Measurements from ENCODE around the gene ACAP2.
"Not testable (repeated sequence)": the region's sequence is repeated elsewhere in the genome, so short reads cannot be mapped to it uniquely, and the experiment has no call there.

Gene ACAP2

GRCh38 chr3:195238586-195239118, 204.2 kb downstream of the ACAP2 start:
- H3K4me3 ChIP-seq (ENCODE audit: low read length), result no peak overlapping the region
- DNase-seq (ENCODE audit: low read depth), result no peak
- TF ChIP-seq CTCF (IDR thresholded peaks at IDR 0.05; ENCODE audit: insufficient read depth, low read depth, low read length, missing control alignments), result no peak

GRCh38 chr3:195238081-195238571, 204.7 kb downstream of the ACAP2 start:
- peak; percentile 66 for DNase-seq (ENCODE audit: low read depth)
- H3K4me3 ChIP-seq (ENCODE audit: low read length), result no peak overlapping the region
- TF ChIP-seq CTCF (IDR thresholded peaks at IDR 0.05; ENCODE audit: insufficient read depth, low read depth, low read length, missing control alignments), result no peak

- H3K4me3 ChIP-seq (ENCODE audit: low read length), result no peak overlapping the region
- no peak for TF ChIP-seq CTCF (IDR thresholded peaks at IDR 0.05; ENCODE audit: insufficient read depth, low read depth, low read length, missing control alignments)
- DNase-seq (ENCODE audit: low read depth), result no peak
Observed at GRCh38 chr3:195236801-195237570, 205.8 kb downstream of the ACAP2 start.

- DNase-seq (ENCODE audit: low read depth), result no peak
- H3K4me3 ChIP-seq (ENCODE audit: low read length), result no peak overlapping the region
- TF ChIP-seq CTCF (IDR thresholded peaks at IDR 0.05; ENCODE audit: insufficient read depth, low read depth, low read length, missing control alignments), result no peak
Observed at GRCh38 chr3:195236076-195236798, 206.6 kb downstream of the ACAP2 start.

GRCh38 chr3:195230244-195230643, 212.6 kb downstream of the ACAP2 start:
- H3K4me3 ChIP-seq (ENCODE audit: low read length), result no peak overlapping the region
- DNase-seq (ENCODE audit: low read depth), result no peak
- no peak for TF ChIP-seq CTCF (IDR thresholded peaks at IDR 0.05; ENCODE audit: insufficient read depth, low read depth, low read length, missing control alignments)

- DNase-seq (ENCODE audit: low read depth); H3K4me3 ChIP-seq (ENCODE audit: low read length): not testable (repeated sequence)
Observed at GRCh38 chr3:195228886-195229285, 213.9 kb downstream of the ACAP2 start.

- no peak for TF ChIP-seq CTCF (IDR thresholded peaks at IDR 0.05; ENCODE audit: insufficient read depth, low read depth, low read length, missing control alignments)
- H3K4me3 ChIP-seq (ENCODE audit: low read length), result no peak overlapping the region
- peak; percentile 20 for DNase-seq (ENCODE audit: low read depth)
Observed at GRCh38 chr3:195227871-195228270, 214.9 kb downstream of the ACAP2 start.

Data from epithelial cell of esophagus (primary cell).